RWPE2 (cell line): Measurements from ENCODE around the gene BANK1.

ENCODE experiments used
- ATAC-seq: fragments of 200-7000 bp; cut with Tn5 transposase; 3 replicates; pipeline ENCODE4 v1.9.1; 2021; ENCODE audit warnings: low read depth
- DNase-seq: peaks from one replicate; pipeline ENCODE4 v3.0.0-alpha.2; 2020; ENCODE audit warnings: low spot score
- H3K27ac ChIP-seq: fragments of 450-650 bp; 2 replicates; pipeline ENCODE4 v1.5.1; 2017; ENCODE audit warnings: mild to moderate bottlenecking; ENCODE audit not compliant: poor library complexity, severe bottlenecking
- H3K27me3 ChIP-seq: fragments of 250-450 bp; sonication (Bioruptor Pico); 2 replicates; pipeline ENCODE4 v1.5.1; 2021; ENCODE audit warnings: mild to moderate bottlenecking, moderate library complexity; ENCODE audit not compliant: insufficient read depth, poor library complexity, severe bottlenecking
- H3K36me3 ChIP-seq: fragments of 250-450 bp; sonication (Bioruptor Pico); 2 replicates; pipeline ENCODE4 v1.5.1; 2020; ENCODE audit warnings: low read depth, mild to moderate bottlenecking, moderate library complexity
- H3K4me1 ChIP-seq: fragments of 250-450 bp; sonication (Bioruptor Pico); 2 replicates; pipeline ENCODE4 v1.5.1; 2021; ENCODE audit warnings: mild to moderate bottlenecking, moderate library complexity; ENCODE audit not compliant: insufficient read depth, poor library complexity, severe bottlenecking
- H3K4me3 ChIP-seq: fragments of 250-450 bp; sonication (Bioruptor Pico); 2 replicates; pipeline ENCODE4 v1.5.1; 2021; ENCODE audit warnings: mild to moderate bottlenecking, moderate library complexity; ENCODE audit not compliant: severe bottlenecking
- H3K9me3 ChIP-seq: fragments of 250-450 bp; sonication (Bioruptor Pico); 2 replicates; pipeline ENCODE4 v1.5.1; 2021; ENCODE audit warnings: mild to moderate bottlenecking, moderate library complexity; ENCODE audit not compliant: severe bottlenecking
- TF ChIP-seq, protein P1 (sequence below): fragments of 450-650 bp; IDR thresholded peaks from one replicate; pipeline ENCODE4 v1.5.1; 2017; ENCODE audit warnings: mild to moderate bottlenecking, moderate library complexity; ENCODE audit not compliant: poor library complexity, severe bottlenecking

Gene BANK1

DNA sequence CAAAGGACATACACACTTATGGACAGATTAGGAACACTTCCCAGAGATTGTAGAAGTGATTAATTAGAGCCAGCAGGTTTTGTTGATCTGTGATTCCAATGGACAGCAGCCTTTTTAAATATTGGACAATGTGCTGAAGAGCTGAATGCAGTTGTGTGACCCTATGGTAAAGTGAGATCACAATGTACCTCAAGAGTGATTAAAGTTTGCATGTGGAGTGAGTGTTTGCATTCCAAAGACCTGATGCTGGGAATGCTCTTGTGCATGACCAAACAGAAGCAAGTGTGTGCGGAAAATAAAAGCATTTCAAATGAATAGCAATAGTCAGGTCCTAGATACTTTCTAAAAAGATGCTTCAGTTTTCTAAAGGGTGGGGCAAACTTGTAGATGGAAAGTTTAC, 154.1 kb downstream of the BANK1 start:
- DNase-seq: no peak

DNA sequence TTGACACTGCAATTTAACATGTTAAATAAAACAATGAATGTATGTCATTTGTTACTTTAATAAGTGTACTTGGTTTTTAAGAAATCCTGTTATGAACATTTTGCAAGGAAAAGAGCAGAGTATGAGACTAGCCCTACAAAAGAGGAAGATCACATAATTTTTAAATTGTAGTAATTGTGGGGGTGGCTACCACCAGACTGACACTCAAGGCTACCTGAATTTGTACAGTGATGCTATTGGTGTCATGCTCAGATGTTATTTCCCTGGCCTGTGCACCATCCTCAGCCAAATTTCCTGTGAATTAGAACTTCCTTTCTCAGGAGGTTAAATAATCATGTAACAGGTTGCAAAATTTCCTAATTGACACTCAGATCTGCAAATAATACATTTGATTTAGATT, 157.5 kb downstream of the BANK1 start:
- Histone ChIP-seq H3K27me3 (no peaks in the 10 kb centered on the region), H3K4me1 (peaks cover under 1% of the 10 kb centered on the region), H3K4me3 (no peak overlapping the region), H3K27ac (no peak overlapping the region), H3K9me3 (no peaks in the 10 kb centered on the region), H3K36me3 (no peaks in the 10 kb centered on the region)
- no peak for DNase-seq
- ATAC-seq: no peak
- TF ChIP-seq, protein P1, sequence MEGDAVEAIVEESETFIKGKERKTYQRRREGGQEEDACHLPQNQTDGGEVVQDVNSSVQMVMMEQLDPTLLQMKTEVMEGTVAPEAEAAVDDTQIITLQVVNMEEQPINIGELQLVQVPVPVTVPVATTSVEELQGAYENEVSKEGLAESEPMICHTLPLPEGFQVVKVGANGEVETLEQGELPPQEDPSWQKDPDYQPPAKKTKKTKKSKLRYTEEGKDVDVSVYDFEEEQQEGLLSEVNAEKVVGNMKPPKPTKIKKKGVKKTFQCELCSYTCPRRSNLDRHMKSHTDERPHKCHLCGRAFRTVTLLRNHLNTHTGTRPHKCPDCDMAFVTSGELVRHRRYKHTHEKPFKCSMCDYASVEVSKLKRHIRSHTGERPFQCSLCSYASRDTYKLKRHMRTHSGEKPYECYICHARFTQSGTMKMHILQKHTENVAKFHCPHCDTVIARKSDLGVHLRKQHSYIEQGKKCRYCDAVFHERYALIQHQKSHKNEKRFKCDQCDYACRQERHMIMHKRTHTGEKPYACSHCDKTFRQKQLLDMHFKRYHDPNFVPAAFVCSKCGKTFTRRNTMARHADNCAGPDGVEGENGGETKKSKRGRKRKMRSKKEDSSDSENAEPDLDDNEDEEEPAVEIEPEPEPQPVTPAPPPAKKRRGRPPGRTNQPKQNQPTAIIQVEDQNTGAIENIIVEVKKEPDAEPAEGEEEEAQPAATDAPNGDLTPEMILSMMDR: no peak

More for the DNA sequence above, 154.1 kb downstream of the BANK1 start:
- Histone ChIP-seq H3K36me3 (no peaks in the 10 kb centered on the region), H3K9me3 (no peaks in the 10 kb centered on the region), H3K27me3 (no peaks in the 10 kb centered on the region), H3K27ac (no peak overlapping the region), H3K4me3 (no peak overlapping the region), H3K4me1 (no peaks in the 10 kb centered on the region)
- ATAC-seq: 0 out of 3 replicates have a peak, but pooled peaks have one; percentile 33
- TF ChIP-seq, protein P1: no peak

DNA sequence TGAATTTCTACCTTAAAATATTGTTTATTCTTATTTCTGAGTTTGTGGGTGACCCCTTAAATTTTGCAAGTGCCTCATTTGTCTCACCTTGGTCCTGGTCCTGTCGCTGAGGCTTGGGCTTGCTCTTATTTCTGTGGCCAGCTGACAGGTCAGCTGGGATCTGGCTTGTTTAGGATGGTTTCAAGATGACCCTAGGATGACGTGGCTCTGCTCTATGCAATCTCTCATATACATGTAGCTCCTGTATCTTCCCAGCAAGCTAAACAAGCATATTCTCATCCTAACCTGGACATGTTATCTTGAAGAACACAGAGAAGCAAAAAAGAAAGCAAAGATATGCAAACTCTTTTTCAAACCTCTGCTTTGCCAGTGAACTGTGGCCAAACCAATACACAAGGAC, 158.4 kb downstream of the BANK1 start:
- ATAC-seq (no peak), DNase-seq (no peak)
- no peak overlapping the region for H3K4me3 ChIP-seq
- peaks cover 9% of the 10 kb centered on the region for H3K4me1 ChIP-seq
- no peaks in the 10 kb centered on the region for H3K27me3 ChIP-seq
- H3K27ac ChIP-seq: no peak overlapping the region
- TF ChIP-seq, protein P1: no peak
- no peaks in the 10 kb centered on the region for H3K36me3 ChIP-seq
- H3K9me3 ChIP-seq: no peaks in the 10 kb centered on the region

DNA sequence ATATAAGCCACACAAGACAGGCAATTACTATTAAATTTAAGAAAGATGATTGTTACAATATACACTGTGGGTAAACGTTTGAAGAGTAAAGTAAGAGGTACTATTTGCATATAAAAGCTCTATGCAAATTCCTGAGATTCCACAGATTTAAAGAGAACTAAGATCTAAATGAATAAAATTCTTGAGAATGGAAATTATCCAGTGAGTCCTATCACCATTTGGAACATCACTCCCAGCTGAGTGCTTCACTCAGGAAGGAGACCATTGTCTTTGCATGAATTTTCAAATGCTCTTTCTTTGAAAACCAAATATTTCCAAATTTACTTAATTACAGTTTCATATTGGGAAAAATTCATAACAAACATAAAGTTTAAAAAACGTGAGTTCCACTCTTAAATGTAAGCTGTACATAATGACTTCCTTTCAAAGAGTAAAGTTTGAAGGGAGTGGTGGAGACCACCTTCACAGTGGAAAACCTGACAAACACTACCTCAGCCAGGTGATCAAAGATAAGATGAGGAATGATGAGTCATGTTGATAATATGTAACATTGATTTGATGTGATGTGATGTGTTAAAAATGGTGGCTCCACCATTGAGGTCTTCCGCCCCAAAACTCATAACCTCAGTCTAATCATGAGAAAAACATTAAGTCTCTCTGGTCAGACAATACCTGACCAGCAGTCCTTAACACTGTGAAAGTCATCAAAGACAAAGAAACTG, 159.9 kb downstream of the BANK1 start:
- no peaks in the 10 kb centered on the region for H3K36me3 ChIP-seq
- no peaks in the 10 kb centered on the region for H3K27me3 ChIP-seq
- ATAC-seq: no peak
- H3K4me1 ChIP-seq: peaks cover 19% of the 10 kb centered on the region
- H3K4me3 ChIP-seq: no peak overlapping the region
- no peaks in the 10 kb centered on the region for H3K9me3 ChIP-seq
- no peak for DNase-seq
- no peak overlapping the region for H3K27ac ChIP-seq
- TF ChIP-seq, protein P1: no peak

DNA sequence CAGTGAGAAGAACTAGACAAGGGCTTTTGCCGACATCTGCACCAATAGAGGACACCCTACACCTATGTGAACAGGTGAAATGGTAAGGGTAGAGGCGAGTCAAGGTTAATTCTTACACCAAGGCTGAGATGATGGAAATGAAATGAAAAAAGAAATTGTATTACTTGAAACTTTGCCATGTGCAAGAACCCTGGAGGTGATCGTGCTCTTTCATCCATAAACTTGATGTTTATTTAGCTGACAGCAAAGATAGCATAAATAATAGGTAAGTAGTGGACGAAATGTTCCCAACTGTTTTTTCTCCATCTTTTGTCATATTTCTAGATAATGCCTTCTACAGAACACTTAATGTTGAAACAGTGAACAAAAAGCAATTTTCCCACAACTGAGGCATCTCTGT, 162.5 kb downstream of the BANK1 start:
- Histone ChIP-seq H3K9me3 (no peaks in the 10 kb centered on the region), H3K27me3 (no peaks in the 10 kb centered on the region), H3K27ac (peak overlapping the region; percentile 74), H3K36me3 (no peaks in the 10 kb centered on the region), H3K4me1 (peaks cover 19% of the 10 kb centered on the region), H3K4me3 (no peak overlapping the region)
- ATAC-seq (no peak), DNase-seq (no peak)
- TF ChIP-seq, protein P1: no peak
